ENCODE data around the gene TFF1.

TFF1 gene

DNA sequence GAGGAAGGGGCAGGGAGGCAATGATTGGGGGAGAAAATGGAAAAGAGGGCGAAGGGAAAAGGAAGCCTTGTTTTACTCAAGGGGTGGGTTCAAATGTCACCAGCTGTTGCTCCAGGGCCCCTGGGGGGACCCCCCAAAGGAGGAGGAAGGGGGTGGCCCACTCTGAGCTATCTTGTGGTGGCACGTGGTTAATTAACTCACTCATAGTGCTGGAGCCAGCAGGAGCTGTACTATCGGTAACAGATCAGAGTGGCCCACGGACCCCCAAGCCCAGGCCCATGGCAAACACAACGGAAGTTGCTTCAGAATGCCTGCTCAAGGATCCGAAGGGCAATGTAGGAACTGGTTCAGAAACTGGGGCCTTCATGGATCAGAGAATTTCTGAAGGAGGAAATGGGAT lies 22.8 kb downstream of the TFF1 start:
- TF ChIP-seq GATA2 (IDR thresholded peaks at IDR 0.05; ENCODE audit: low read depth, low read length), result no peak

DNA sequence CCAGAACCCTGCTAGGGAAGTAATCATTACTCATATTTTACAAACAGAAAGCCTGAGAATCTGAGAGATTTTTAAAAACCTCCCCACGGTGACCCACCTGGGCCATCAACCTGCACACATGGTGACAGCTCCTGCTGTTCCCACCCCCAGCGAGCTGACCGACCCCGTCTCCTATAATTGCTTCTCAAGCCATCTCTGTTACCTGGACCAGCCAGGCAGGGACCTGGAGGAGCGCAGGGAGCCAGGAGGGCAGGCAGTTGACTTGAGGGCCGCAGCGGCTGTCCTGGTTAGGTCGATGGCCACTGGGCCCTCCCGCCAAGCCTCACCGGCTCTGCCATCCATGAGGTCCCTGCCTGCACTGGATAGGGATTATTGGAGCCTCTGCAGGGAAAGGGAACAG lies 23.2 kb downstream of the TFF1 start:
- TF ChIP-seq GATA3 (IDR thresholded peaks at IDR 0.05; ENCODE audit: low read depth, low read length), result no peak
- TF ChIP-seq GATA2 (IDR thresholded peaks at IDR 0.05; ENCODE audit: low read depth, low read length), result no peak

DNA sequence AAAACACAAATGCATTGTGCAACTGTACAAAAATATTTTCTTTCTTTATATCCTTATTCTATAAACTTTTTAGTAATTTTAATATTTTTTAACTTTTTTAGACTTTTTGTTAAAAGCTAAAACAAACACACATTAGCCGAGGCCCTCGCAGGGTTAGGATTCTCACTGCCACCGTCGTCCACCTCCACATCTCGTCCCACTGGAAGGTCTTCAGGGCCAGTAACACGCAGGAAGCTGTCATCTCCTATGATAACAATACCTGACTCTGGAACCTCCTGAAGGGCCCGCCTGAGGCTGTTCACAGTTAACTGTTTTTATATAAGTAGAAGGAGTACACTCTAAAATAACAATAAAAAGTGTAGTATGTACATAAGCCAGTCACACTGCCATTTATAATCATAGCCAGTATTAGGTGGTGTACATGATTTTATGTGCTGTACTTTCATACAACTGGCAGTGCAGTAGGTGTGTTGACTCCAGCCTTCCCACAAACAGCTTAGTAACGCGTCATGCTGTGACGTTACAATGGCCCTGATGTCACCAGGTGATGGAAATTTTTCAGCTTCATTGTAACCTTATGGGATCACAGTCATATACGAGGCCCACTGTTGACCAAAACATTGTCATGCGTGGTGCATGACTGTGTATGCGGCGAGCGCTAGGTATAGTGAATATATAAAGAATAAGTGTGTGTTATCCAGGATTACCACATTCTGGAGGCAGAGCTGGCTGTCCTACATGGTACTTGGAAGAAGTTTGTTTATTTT lies 24.4 kb downstream of the TFF1 start:
- TF ChIP-seq GATA2 (IDR thresholded peaks at IDR 0.05; ENCODE audit: low read depth, low read length), result no peak
- no peak for TF ChIP-seq GATA3 (IDR thresholded peaks at IDR 0.05; ENCODE audit: low read depth, low read length)

- TF ChIP-seq GATA3 (IDR thresholded peaks at IDR 0.05; ENCODE audit: low read depth, low read length) (no peak), GATA2 (IDR thresholded peaks at IDR 0.05; ENCODE audit: low read depth, low read length) (no peak)
Measured at GRCh38 chr21:42340187-42341050, 25.9 kb downstream of the TFF1 start.

DNA sequence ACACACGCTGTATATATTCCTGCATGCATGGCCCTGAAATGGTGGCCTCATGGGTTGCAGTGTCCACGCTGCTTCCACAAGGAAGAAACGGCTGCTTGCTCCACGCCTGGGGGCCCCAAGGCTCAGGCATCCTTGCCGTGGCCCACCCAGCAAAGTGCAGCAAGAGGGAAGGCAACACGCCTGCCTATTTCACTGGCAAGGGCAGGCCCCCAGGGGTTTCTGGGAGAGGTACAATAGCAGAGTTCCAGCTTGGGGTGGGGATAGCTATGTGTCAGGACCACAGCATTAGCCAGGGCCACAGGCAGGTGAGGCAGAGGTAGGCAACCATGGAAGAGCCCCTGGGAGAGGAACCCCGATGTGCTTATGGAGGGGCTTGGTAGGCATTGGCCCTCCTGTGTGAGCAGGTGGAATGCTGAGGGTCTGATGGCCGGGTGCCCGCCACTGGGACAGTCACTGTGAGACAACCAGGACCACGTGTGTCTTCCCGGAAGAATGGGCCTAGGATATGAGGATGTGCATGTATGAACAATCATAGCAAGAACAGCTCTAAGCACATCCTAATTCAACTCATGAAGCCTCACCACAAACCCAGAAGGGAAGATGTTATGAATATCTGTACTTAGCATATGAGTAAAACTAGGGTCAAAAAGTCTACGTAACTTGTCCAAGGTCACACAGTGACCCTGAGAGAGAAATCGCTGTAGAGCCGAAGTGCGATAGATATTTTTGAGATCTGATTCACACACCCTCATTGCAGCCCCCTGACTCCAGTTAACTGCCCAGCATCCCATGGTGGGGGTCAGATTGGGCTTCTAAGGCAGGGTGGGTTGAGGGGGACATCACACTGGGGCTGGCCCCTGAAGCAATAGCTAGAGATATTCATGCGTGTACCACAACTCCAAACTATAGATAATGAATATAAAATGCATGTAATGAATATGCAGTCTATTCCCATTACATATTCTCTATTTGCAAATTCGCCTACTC lies 27.3 kb downstream of the TFF1 start:
- no peak for TF ChIP-seq GATA2 (IDR thresholded peaks at IDR 0.05; ENCODE audit: low read depth, low read length)
- TF ChIP-seq GATA3 (IDR thresholded peaks at IDR 0.05; ENCODE audit: low read depth, low read length), result no peak

- TF ChIP-seq GATA3 (IDR thresholded peaks at IDR 0.05; ENCODE audit: low read depth, low read length) (no peak), GATA2 (IDR thresholded peaks at IDR 0.05; ENCODE audit: low read depth, low read length) (no peak)
Measured at GRCh38 chr21:42337830-42338728, 28.3 kb downstream of the TFF1 start.

DNA sequence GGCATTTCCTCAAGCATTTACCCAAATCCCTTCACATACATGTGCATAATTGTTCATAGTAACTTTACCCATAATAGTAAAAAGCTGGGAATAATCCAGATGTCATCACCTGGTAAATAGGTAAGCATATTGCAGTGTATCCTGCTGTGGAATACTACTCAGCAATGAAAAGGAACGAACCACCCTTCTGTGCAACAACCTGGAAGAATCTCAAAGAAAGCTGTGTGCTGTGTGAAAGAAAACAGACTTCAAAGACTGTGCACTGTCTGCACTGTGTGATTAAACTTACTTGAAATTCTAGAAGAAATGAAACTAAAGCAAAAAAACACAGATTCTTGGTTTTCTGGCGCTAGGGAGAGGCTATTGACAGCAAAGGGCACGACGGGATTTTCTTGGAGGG lies 29.1 kb downstream of the TFF1 start:
- TF ChIP-seq GATA3 (IDR thresholded peaks at IDR 0.05; ENCODE audit: low read depth, low read length) (no peak), GATA2 (IDR thresholded peaks at IDR 0.05; ENCODE audit: low read depth, low read length) (no peak)

- TF ChIP-seq GATA3 (IDR thresholded peaks at IDR 0.05; ENCODE audit: low read depth, low read length) (no peak), GATA2 (IDR thresholded peaks at IDR 0.05; ENCODE audit: low read depth, low read length) (no peak)
Measured at GRCh38 chr21:42336054-42336453, 30.3 kb downstream of the TFF1 start.

- TF ChIP-seq GATA2 (IDR thresholded peaks at IDR 0.05; ENCODE audit: low read depth, low read length) (no peak), GATA3 (IDR thresholded peaks at IDR 0.05; ENCODE audit: low read depth, low read length) (no peak)
Measured at GRCh38 chr21:42332557-42333317, 33.6 kb downstream of the TFF1 start.

DNA sequence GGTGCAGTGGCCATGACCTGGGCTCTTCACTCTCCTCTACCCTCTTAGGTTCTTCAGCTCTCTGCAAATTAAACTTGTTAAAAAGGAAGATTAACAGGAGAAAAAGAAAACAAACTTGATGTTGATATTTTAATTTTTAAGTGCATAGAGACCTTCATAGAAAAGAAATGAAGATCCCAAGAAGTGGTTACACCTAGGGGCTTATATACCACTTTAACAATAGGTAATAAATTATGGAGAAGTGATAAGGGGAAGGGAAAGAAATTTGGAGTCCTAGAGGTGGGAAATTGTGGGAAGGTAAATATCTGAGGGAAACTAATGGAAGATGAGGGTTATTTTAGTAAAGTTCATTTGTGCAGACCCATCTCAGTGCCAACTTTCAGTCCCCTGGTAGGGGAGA lies 34.7 kb downstream of the TFF1 start:
- TF ChIP-seq GATA3 (IDR thresholded peaks at IDR 0.05; ENCODE audit: low read depth, low read length) (no peak), GATA2 (IDR thresholded peaks at IDR 0.05; ENCODE audit: low read depth, low read length) (no peak)

- TF ChIP-seq GATA2 (IDR thresholded peaks at IDR 0.05; ENCODE audit: low read depth, low read length) (no peak), GATA3 (IDR thresholded peaks at IDR 0.05; ENCODE audit: low read depth, low read length) (no peak)
Measured at GRCh38 chr21:42330380-42331371, 35.7 kb downstream of the TFF1 start.
